Ascending aorta (tissue), 2 donors: ENCODE results near the gene LRPAP1. TPM values are rescaled to one million over a fixed set of nuclear protein-coding genes. Genes with fewer than 3 reads are reported as not detected.

Source experiments
- DNase-seq, 2 donors: peaks; one replicate each; pipeline ENCODE4 v3.0.0-alpha.2; 2019; ENCODE audit warnings: low spot score in 2 of 2
- H3K27ac ChIP-seq, 2 donors: fragments of 200-600 bp; sonication (generic); one replicate each; pipeline ENCODE4 v1.5.1; 2016 to 2017; ENCODE audit warnings: mild to moderate bottlenecking in 1 of 2
- H3K27me3 ChIP-seq: fragments of 200-600 bp; sonication (generic); one replicate; pipeline ENCODE4 v1.5.1; 2017
- H3K36me3 ChIP-seq, 2 donors: fragments of 200-600 bp; sonication (generic); one replicate each; pipeline ENCODE4 v1.5.1; 2016
- H3K4me1 ChIP-seq, 2 donors: fragments of 200-600 bp; sonication (generic); one replicate each; pipeline ENCODE4 v1.5.1; 2016 to 2017; ENCODE audit warnings: mild to moderate bottlenecking in 1 of 2
- H3K4me3 ChIP-seq, 2 donors: fragments of 200-600 bp; sonication (generic); one replicate each; pipeline ENCODE4 v1.5.1; 2016 to 2017; ENCODE audit warnings: mild to moderate bottlenecking in 1 of 2
- H3K9me3 ChIP-seq, 2 donors: fragments of 200-600 bp; sonication (generic); one replicate each; pipeline ENCODE4 v1.5.1; 2016
- CTCF ChIP-seq, 3 experiments: fragments of 200-600 bp in 2 of 3; fragments of 450-650 bp in 1 of 3; sonication (generic) in 2 of 3; IDR thresholded peaks; one replicate each; pipeline ENCODE4 v1.5.1; 2016 to 2019; ENCODE audit warnings: antibody characterized with exemption in 3 of 3, mild to moderate bottlenecking in 1 of 3, moderate library complexity in 1 of 3
- intact Hi-C: fragments of 100-400 bp; cut with DNase I; formaldehyde crosslinking; loops from one replicate; pipeline ENCODE4 v1.15.1; 2023
- total RNA-seq: library from RNA; depleted of rRNA; stranded (reverse); fragments of >200 nt; gene quantifications from one replicate; pipeline ENCODE4 v1.1.0, GENCODE V29; 2016

Gene LRPAP1
- total RNA-seq, 1 donor from 2014 or later = 172 TPM

DNA sequence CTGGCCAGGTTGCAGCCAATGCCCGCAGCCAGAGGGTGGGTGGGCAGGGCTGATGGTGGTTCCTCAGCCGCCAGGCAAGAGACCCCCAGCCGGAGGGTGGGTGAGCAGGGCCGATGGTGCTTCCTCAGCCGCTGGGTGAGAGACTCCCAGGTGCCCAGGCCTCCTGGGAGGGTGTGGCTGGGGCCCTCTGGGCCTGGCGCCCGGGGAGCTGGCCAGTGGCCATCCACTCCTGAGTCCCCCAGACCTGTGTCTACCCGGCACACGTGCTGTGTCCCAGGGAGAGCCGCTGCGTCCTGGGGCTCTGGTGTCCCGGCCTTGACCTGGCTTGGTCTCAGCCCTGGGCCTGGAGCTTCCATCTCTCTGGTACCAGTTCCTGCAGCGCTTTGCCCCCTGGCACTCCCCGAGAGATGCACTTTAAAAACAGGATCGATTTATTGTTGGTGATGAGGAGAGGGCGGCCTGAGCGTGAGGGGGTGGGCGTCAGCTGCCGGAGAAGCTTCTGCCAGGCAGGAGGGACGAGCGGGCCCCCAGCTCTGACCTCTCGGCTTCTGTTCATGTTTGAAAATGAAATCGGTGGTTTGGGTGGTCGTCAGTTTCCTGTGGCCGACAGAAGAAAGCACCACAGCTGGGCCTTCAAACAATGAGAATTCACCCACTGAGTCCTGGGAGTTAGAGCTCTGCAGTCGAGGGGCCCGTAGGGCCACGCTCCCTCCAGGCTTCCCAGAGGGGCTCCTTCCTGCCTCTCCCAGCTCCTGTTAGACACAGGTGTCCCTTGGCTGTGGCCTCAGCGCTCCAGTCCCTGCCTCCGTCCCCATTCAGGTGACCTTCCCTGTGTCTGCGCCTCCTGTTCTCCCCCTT is 62.6 kb downstream of the LRPAP1 start:
- Histone ChIP-seq H3K27ac (no peak overlapping the region), H3K36me3 (no peaks in the 10 kb centered on the region), H3K27me3 (no peaks in the 10 kb centered on the region), H3K9me3 (no peaks in the 10 kb centered on the region), H3K4me3 (no peak overlapping the region), H3K4me1 (no peaks in the 10 kb centered on the region)
- no peak for TF ChIP-seq CTCF (IDR thresholded peaks at IDR 0.05)
- no peak for DNase-seq
- intact Hi-C loops = no loop called here

DNA sequence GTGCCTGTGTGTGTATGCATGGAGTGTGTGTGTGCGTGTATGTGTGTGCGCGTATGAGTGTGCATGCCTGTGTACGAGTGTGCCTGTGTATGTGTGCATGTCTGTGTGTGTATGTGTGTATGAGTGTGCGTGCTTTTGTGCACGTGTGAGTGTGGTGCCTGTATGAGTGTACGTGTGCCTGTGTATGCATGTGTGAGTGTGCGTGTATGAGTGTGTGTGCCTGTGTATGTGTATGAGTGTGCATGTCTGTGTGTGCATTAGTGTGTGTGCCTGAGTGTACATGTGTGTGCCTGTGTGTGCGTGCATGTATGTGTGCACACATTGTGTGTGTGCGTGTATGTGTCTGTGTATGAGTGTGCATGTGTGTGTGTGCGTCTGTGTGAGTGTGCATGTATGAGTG is 63.4 kb downstream of the LRPAP1 start:
- H3K36me3 ChIP-seq = no peaks in the 10 kb centered on the region
- intact Hi-C loops = no loop called here
- H3K27me3 ChIP-seq = no peaks in the 10 kb centered on the region
- no peaks in the 10 kb centered on the region for H3K9me3 ChIP-seq
- H3K4me1 ChIP-seq = peaks cover 0 to 3% of the 10 kb centered on the region in 2 donors
- no peak for TF ChIP-seq CTCF (IDR thresholded peaks at IDR 0.05)
- no peak overlapping the region for H3K27ac ChIP-seq
- DNase-seq = no peak
- no peak overlapping the region for H3K4me3 ChIP-seq

DNA sequence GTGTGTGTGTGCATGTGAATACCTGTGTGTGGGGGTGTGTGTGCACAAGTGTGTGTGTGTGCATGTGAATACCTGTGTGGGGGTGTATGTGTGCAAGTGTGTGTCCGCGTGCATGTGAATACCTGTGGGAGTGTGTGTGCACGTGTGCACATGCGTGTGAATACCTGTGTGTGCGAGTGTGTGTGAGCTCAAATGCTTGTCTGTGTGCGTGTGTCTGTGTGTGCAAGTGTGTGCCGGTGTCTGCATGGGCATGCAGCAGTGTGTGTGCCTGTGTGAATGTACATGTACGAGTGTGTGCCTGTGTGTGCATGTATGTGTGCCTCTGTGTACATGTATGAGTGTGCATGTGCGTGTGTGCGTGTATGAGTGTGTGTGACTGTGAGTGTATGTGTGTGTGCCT is 64.1 kb downstream of the LRPAP1 start:
- intact Hi-C loops = no loop called here
- Histone ChIP-seq H3K4me3 (no peak overlapping the region), H3K9me3 (no peaks in the 10 kb centered on the region), H3K4me1 (peaks cover 4 to 8% of the 10 kb centered on the region in 2 donors), H3K36me3 (no peaks in the 10 kb centered on the region), H3K27ac (no peak overlapping the region), H3K27me3 (no peaks in the 10 kb centered on the region)
- no peak for DNase-seq
- TF ChIP-seq CTCF (IDR thresholded peaks at IDR 0.05) = no peak

DNA sequence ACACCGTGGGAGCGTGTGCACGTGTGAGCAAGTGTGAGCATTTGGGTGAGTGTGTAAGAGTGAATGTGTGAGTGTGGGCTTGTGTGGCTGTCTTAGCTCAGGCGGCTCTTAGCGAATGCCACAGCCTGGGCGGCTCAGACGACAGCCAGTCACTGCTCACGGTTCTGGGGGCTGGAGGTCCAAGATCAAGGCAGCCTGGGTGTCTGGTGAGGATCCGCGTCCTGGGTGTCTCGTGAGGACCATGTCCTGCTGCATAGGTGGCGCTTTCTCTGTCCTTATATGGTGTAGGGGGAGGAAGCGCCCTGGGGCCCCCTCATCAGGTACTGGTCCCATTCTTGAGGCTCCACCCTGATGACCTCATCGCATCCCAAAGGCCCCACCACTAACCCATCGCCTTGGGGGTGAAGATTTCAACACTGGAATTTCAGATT is 64.6 kb downstream of the LRPAP1 start:
- no peak for DNase-seq
- TF ChIP-seq CTCF (IDR thresholded peaks at IDR 0.05) = no peak
- intact Hi-C loops = no loop called here

DNA sequence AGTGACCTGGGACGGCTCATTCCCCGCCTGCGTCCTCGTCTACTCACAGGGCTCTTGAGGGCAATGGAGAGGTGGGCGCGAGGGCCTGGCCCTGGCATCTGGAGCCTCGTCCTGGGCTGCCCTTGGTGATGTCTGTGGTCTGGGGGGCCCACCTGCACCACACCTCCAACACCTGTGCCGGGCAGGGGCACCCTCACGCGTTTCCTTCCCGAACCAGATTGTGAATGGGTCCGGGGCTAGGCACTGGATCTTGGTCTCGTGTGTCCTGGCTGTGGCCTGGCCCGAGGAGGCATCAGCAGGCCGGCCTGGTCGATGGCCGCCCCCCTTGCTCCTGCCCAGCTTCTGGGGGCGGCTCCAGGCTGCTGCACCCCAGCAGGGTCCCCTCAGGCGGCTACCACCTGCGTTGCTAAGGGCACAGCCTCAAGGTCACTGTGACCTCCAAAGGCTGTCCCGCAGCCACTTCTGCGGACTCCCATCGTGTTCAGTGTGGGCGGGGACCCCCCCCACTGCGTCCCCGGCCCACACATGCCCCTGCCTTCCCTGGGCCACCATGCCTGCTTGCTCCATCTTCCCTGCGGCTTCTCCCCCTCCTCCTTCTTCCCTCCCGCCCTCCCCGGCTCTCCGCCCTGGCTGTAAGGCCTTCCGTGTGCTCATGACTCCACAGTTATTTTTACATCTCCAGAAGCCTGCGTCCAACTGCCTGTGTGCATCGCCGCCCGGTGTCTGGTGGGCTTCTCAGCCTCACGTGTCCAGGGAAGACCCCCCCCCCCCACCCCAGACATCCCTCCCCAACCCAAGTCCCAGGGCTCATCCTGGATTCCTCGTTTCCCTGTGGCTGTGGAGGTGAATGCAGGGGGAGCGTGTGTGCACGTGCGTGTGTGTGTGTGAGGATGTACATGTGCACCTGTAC is 65.3 kb downstream of the LRPAP1 start:
- TF ChIP-seq CTCF (IDR thresholded peaks at IDR 0.05) = no peak
- no peak overlapping the region for H3K27ac ChIP-seq
- intact Hi-C loops = no loop called here
- no peaks in the 10 kb centered on the region for H3K9me3 ChIP-seq
- no peaks in the 10 kb centered on the region for H3K36me3 ChIP-seq
- no peak for DNase-seq
- H3K27me3 ChIP-seq = no peaks in the 10 kb centered on the region
- H3K4me3 ChIP-seq = no peak overlapping the region
- peaks cover 10 to 19% of the 10 kb centered on the region in 2 donors for H3K4me1 ChIP-seq

More for the DNA sequence above, 64.6 kb downstream of the LRPAP1 start:
- Histone ChIP-seq H3K4me1 (peaks cover 4 to 12% of the 10 kb centered on the region in 2 donors), H3K9me3 (no peaks in the 10 kb centered on the region), H3K27me3 (no peaks in the 10 kb centered on the region), H3K27ac (no peak overlapping the region), H3K36me3 (no peaks in the 10 kb centered on the region), H3K4me3 (no peak overlapping the region)
